Activated gamma-delta T cell treated with anti-CD3 and anti-CD28 coated beads, Interleukin-2, amount 50 U/mL, for 16 hours (primary cell): ENCODE results near the gene GHR.
A peak's percentile ranks its signal among the peaks of the same experiment; 100 is the strongest.
"Not testable (repeated sequence)": the region's sequence is repeated elsewhere in the genome, so short reads cannot be mapped to it uniquely, and the experiment has no call there.

Experiments used
- DNase-seq: peaks from one replicate; pipeline ENCODE4 v3.0.0-alpha.2; 2020; ENCODE audit warnings: low read depth

The GHR gene

GRCh38 chr5:42718591-42718990, 295.4 kb downstream of the GHR start:
- no peak for DNase-seq

GRCh38 chr5:42719034-42719433, 295.8 kb downstream of the GHR start:
- DNase-seq, result no peak

GRCh38 chr5:42720251-42720650, 297.0 kb downstream of the GHR start:
- no peak for DNase-seq

GRCh38 chr5:42721484-42721883, 298.2 kb downstream of the GHR start:
- no peak for DNase-seq

GRCh38 chr5:42734531-42735058, 311.4 kb downstream of the GHR start:
- not testable (repeated sequence) for DNase-seq

- DNase-seq, result no peak
These were observed 317.7 kb downstream of the GHR start for GRCh38 chr5:42740920-42741319.

- no peak for DNase-seq
These were observed 322.2 kb downstream of the GHR start for GRCh38 chr5:42745426-42745825.

- DNase-seq, result no peak
These were observed 322.6 kb downstream of the GHR start for GRCh38 chr5:42745856-42746255.

GRCh38 chr5:42749020-42749419, 325.8 kb downstream of the GHR start:
- DNase-seq, result no peak

- DNase-seq, result no peak
These were observed 327.3 kb downstream of the GHR start for GRCh38 chr5:42750507-42750906.

- DNase-seq, result no peak
These were observed 327.8 kb downstream of the GHR start for GRCh38 chr5:42751044-42751443.

- no peak for DNase-seq
These were observed 329.9 kb downstream of the GHR start for GRCh38 chr5:42753099-42753498.

GRCh38 chr5:42756606-42757601, 333.7 kb downstream of the GHR start, which contains the start of gene CCDC152:
Gene CCDC152 (plus strand): TSS chr5:42756818. CDS start chr5:42759122, 2,304 bp downstream.
- DNase-seq, result peak; percentile 30

GRCh38 chr5:42759456-42759855, 336.2 kb downstream of the GHR start:
- DNase-seq, result no peak

GRCh38 chr5:42760426-42760825, 337.2 kb downstream of the GHR start:
- no peak for DNase-seq

GRCh38 chr5:42761791-42762190, 338.6 kb downstream of the GHR start:
- DNase-seq, result no peak

GRCh38 chr5:42767491-42768105, 344.4 kb downstream of the GHR start:
- DNase-seq, result no peak

- DNase-seq, result no peak
These were observed 344.9 kb downstream of the GHR start for GRCh38 chr5:42768106-42768504.

GRCh38 chr5:42770003-42770402, 346.8 kb downstream of the GHR start:
- DNase-seq, result no peak
